Stimulated activated effector memory CD8-positive, alpha-beta T cell treated with anti-CD3 and anti-CD28 coated beads, Interleukin-12 subunit alpha, Interleukin-12 subunit beta, amount 100 ng/mL, for 72 hours (primary cell): Measurements from ENCODE around the gene SPRN.

Experiments used
- ATAC-seq: fragments of 150-1000 bp; cut with Tn5 transposase; 2 replicates; pipeline ENCODE4 v1.10.0; 2021
- DNase-seq, 2 donors: peaks; one replicate each; pipeline ENCODE4 v3.0.0; 2021 to 2022; ENCODE audit warnings: low spot score in 2 of 2
- H3K27ac Mint-ChIP-seq: one replicate; pipeline ENCODE4 v1.8.0; 2022; ENCODE audit warnings: mild to moderate bottlenecking, mixed read lengths
- H3K36me3 Mint-ChIP-seq: one replicate; pipeline ENCODE4 v1.8.0; 2022; ENCODE audit warnings: mild to moderate bottlenecking, mixed read lengths
- H3K4me1 Mint-ChIP-seq: one replicate; pipeline ENCODE4 v1.8.0; 2022; ENCODE audit warnings: mixed read lengths
- H3K4me3 Mint-ChIP-seq: one replicate; pipeline ENCODE4 v1.8.0; 2022; ENCODE audit warnings: mild to moderate bottlenecking, mixed read lengths
- H3K9me3 Mint-ChIP-seq: one replicate; pipeline ENCODE4 v1.8.0; 2022; ENCODE audit warnings: mixed read lengths

Gene SPRN

DNA sequence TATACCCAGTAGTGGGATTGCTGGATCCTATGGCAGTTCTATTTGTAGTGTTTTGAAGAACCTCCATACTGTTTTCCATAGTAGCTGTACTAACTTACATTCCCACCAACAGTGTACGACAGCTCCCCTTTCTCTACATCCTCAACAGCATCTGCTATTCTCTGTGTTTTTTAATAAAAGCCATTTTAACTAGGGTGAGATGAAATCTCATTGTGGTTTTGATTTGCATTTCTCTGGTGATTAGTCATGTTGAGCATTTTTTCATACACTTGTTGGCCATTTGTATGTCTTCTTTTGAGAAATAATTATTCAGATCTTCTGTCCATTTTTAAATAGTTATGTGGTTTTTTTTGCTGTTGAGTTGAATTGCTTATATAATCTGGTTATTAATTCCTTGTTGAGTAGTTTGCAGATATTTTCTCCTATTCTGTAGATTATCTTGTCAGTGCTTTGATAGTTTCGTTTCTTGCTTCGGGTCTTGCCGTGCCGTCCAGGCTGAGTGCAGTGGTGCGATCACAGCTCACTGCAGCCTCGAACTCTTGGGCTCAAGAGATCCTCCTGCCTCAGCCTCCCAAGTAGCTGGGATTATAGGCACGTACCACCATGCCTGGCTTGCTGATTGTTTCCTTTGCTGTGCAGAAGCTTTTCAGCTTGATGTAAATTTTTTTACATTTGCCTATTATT, 18.4 kb downstream of the SPRN start:
- Mint-ChIP-seq H3K27ac (peak overlapping the region; percentile 65), H3K36me3 (peaks cover 89% of the 10 kb centered on the region), H3K4me1 (peaks cover 61% of the 10 kb centered on the region), H3K9me3 (peaks cover 3% of the 10 kb centered on the region), H3K4me3 (peak overlapping the region; percentile 26)
- ATAC-seq (peak; percentile 47), DNase-seq (no peak)

DNA sequence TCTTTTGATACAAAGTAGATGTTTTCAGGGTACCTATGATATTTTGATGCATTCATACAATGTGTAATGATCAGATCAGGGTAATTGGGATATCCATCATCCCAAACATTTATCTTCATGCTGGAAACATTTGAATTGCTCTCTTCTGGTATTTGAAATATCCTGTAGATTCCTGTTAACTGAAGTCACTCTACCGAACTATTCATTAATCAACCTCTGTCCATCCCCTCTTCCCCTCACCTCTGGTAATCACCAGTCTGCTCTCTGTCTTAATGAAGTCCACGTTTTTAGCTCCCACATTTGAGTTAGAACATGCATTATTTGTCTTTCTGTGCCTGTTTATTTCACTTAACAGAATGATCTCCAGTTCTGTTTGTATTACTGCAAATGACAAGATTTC, 19.2 kb downstream of the SPRN start:
- ATAC-seq (no peak), DNase-seq (no peak)
- H3K4me1 Mint-ChIP-seq, result peaks cover 67% of the 10 kb centered on the region
- H3K9me3 Mint-ChIP-seq, result peaks cover 1% of the 10 kb centered on the region
- H3K27ac Mint-ChIP-seq, result no peak overlapping the region
- H3K36me3 Mint-ChIP-seq, result peaks cover 89% of the 10 kb centered on the region
- no peak overlapping the region for H3K4me3 Mint-ChIP-seq

DNA sequence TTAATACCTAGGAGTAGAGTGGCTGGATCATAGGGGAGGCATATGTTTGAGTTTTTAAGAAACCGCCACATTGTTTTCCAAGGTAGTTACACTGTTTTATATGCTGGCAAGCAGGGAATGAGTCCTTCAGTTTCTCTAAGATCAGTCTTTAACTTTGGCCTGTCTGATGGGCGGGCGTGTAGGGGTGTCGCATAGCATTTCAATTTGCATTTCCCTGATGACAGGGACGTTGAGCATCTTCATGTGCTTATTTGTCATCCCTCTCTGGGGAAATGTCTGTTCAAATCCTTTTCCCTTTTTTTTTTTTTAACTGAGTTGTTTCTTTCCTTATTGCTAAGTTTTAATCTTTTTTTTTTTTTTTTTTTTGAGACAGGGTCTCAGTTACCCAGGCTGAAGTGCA, 20.6 kb downstream of the SPRN start:
- Mint-ChIP-seq H3K4me1 (peaks cover 54% of the 10 kb centered on the region), H3K36me3 (peaks cover 89% of the 10 kb centered on the region), H3K27ac (no peak overlapping the region), H3K4me3 (no peak overlapping the region), H3K9me3 (no peaks in the 10 kb centered on the region)
- DNase-seq (no peak), ATAC-seq (no peak)

- DNase-seq, result no peak
- Mint-ChIP-seq H3K4me1 (peaks cover 50% of the 10 kb centered on the region), H3K27ac (no peak overlapping the region), H3K36me3 (peaks cover 89% of the 10 kb centered on the region), H3K4me3 (no peak overlapping the region), H3K9me3 (no peaks in the 10 kb centered on the region)
- no peak for ATAC-seq
Observed at GRCh38 chr10:133403359-133403758, 21.1 kb downstream of the SPRN start.

- peak; percentile 9 for ATAC-seq
- DNase-seq, result peak in 1 of 2 donors; percentile 43
- H3K36me3 Mint-ChIP-seq, result peaks cover 89% of the 10 kb centered on the region
Observed at GRCh38 chr10:133401981-133402725, 22.3 kb downstream of the SPRN start.

DNA sequence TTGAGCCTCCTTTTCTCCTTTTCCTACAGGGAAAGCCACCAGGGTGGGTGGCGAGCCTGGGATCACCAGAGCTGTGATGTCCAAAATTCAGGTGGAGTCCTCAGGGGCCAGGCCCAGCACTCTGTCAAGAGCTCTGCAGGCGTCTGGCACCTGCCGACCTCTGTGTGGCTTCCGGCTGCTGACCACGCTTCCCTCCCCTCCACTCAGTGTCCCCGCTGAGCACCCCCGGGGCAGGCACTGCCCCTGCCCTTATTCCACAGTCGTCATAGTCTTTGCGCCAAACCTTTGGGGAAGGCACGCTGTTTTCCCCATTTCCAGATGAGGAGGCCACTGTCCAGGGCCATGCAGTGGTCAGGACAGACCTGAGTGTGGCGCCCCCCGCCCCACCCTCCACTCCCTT, 22.9 kb downstream of the SPRN start:
- Mint-ChIP-seq H3K36me3 (peaks cover 89% of the 10 kb centered on the region), H3K4me1 (peaks cover 58% of the 10 kb centered on the region), H3K27ac (peak overlapping the region; percentile 83), H3K9me3 (no peaks in the 10 kb centered on the region), H3K4me3 (peak overlapping the region; percentile 33)
- ATAC-seq (no peak), DNase-seq (peak in 1 of 2 donors; percentile 47)

More at GRCh38 chr10:133401981-133402725, 22.3 kb downstream of the SPRN start:
- Mint-ChIP-seq H3K4me1 (peaks cover 52% of the 10 kb centered on the region), H3K27ac (peak overlapping the region; percentile 83), H3K9me3 (no peaks in the 10 kb centered on the region), H3K4me3 (no peak overlapping the region)

- peak; percentile 69 for ATAC-seq
- H3K4me1 Mint-ChIP-seq, result peaks cover 53% of the 10 kb centered on the region
Observed at GRCh38 chr10:133400624-133401424, 23.6 kb downstream of the SPRN start.

DNA sequence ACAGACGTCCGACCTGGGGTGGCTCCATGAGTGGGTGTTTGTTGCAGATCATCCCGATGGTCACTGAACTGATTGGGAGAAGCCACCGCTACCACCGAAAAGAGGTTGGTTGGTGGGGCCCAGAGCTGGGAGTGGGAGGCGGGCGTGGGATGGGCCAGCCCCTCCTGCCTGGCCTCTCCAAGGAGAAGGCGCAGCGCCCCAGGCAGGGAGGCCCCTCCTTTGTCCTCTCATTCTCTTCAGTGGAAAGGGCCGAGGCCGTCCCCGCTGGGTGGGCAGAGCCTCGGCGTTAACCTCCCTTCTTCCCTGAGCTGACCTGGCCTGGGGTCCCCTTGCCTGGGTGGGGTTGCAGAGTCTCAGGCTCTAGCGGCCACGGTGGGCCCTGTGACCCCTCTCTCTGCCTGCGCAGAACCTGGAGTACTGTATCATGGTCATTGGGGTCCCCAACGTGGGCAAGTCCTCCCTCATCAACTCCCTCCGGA, 25.3 kb downstream of the SPRN start:
- Mint-ChIP-seq H3K27ac (no peak overlapping the region), H3K4me3 (no peak overlapping the region), H3K9me3 (no peaks in the 10 kb centered on the region), H3K4me1 (peaks cover 57% of the 10 kb centered on the region), H3K36me3 (peaks cover 84% of the 10 kb centered on the region)
- DNase-seq, result peak in 1 of 2 donors; percentile 45
- no peak for ATAC-seq

More at GRCh38 chr10:133400624-133401424, 23.6 kb downstream of the SPRN start:
- H3K9me3 Mint-ChIP-seq, result no peaks in the 10 kb centered on the region
- H3K36me3 Mint-ChIP-seq, result peaks cover 86% of the 10 kb centered on the region
- peak overlapping the region; percentile 83 for H3K27ac Mint-ChIP-seq
- H3K4me3 Mint-ChIP-seq, result peak overlapping the region; percentile 33
- DNase-seq, result peak in 1 of 2 donors; percentile 53

DNA sequence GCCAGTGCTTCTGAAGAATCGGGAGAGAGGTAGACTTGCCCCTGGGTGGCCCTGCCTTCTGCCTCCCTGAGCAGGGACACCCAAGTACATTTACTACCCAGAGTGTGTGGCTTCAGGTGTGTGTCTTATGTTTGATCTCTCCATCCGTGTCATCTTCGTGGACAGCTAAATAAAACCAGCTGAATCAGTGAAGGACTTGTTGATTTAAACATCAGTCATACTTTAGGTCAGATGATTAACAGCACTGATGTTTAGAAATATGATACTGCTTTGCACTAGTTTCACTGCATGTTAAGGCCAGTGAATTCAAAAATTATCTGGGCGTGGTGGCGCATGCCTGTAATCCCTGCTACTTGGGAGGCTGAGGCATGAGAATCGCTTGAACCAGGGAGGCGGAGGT, 26.5 kb downstream of the SPRN start:
- no peak overlapping the region for H3K4me3 Mint-ChIP-seq
- ATAC-seq (no peak), DNase-seq (peak in 1 of 2 donors; percentile 40)
- no peaks in the 10 kb centered on the region for H3K9me3 Mint-ChIP-seq
- H3K36me3 Mint-ChIP-seq, result peaks cover 72% of the 10 kb centered on the region
- peak overlapping the region; percentile 40 for H3K27ac Mint-ChIP-seq
- H3K4me1 Mint-ChIP-seq, result peaks cover 51% of the 10 kb centered on the region

- H3K4me3 Mint-ChIP-seq, result peak overlapping the region; percentile 94
- no peaks in the 10 kb centered on the region for H3K9me3 Mint-ChIP-seq
- ATAC-seq, result no peak
- peaks cover 47% of the 10 kb centered on the region for H3K4me1 Mint-ChIP-seq
- peak in 1 of 2 donors; percentile 46 for DNase-seq
- H3K27ac Mint-ChIP-seq, result peak overlapping the region; percentile 76
- peaks cover 72% of the 10 kb centered on the region for H3K36me3 Mint-ChIP-seq
Observed at GRCh38 chr10:133396035-133396624, 28.3 kb downstream of the SPRN start.

DNA sequence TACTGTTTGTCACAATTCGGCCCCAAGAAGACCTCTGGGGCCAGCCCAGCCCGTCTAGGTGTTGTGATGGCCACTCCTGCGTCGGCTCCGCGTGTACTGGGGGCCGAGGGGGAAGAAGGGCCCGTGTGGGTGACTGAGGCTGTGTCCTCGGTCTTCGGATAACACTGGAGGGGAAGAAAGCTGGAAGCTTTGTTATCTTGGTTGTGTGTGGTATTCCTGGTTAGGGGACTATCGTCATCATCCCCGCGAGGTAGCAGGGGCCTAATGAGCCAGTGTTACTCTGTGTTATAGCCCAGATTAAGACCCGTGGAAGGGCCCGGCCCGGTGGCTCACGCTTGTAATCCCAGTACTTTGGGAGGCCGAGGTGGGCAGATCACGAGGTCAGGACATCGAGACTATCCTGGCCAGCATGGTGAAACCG, 29.6 kb downstream of the SPRN start:
- H3K4me1 Mint-ChIP-seq, result peaks cover 50% of the 10 kb centered on the region
- H3K36me3 Mint-ChIP-seq, result peaks cover 65% of the 10 kb centered on the region
- ATAC-seq, result no peak
- H3K4me3 Mint-ChIP-seq, result peak overlapping the region; percentile 94
- no peak for DNase-seq
- H3K27ac Mint-ChIP-seq, result peak overlapping the region; percentile 96
- H3K9me3 Mint-ChIP-seq, result no peaks in the 10 kb centered on the region

DNA sequence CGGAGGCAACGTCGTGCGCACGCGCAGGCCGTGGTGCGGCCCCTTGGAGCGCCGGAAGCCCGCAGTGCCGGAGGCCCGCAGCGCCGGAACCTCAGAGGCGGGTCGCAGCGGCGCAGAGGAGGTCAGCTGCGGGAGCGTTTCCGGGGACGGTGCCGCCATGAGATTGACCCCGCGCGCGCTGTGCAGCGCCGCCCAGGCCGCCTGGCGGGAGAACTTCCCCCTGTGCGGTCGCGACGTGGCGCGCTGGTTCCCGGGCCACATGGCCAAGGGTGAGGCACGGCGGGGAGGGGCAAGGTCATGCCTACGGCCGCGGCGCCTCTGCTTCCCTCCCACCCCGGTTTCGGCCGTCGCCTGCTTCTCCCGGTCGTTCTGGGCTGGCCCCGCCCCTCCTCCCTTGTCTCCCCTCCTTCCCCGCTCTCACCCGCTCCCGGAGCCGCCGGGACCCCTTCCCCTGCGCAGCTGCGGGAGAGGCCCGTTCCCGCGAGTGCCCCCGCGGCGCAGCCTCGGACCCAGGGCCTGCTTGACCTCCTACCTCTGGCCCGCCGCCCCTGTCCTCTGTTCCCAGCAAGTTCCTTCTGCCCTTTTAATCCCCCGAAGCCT, 30.3 kb downstream of the SPRN start, which contains the start of gene MTG1:
TSS of gene MTG1 (plus strand) at position 94 of the 600 bp plus-strand sequence. CDS start at position 158, 64 bp downstream.
- Mint-ChIP-seq H3K9me3 (no peaks in the 10 kb centered on the region), H3K27ac (peak within 1 kb of the TSS; percentile 96), H3K36me3 (peaks cover 58% of the 10 kb centered on the region), H3K4me3 (peak within 1 kb of the TSS; percentile 94), H3K4me1 (peaks cover 54% of the 10 kb centered on the region)
- DNase-seq (peak; percentile 96 to 99), ATAC-seq (peak; percentile 79)

DNA sequence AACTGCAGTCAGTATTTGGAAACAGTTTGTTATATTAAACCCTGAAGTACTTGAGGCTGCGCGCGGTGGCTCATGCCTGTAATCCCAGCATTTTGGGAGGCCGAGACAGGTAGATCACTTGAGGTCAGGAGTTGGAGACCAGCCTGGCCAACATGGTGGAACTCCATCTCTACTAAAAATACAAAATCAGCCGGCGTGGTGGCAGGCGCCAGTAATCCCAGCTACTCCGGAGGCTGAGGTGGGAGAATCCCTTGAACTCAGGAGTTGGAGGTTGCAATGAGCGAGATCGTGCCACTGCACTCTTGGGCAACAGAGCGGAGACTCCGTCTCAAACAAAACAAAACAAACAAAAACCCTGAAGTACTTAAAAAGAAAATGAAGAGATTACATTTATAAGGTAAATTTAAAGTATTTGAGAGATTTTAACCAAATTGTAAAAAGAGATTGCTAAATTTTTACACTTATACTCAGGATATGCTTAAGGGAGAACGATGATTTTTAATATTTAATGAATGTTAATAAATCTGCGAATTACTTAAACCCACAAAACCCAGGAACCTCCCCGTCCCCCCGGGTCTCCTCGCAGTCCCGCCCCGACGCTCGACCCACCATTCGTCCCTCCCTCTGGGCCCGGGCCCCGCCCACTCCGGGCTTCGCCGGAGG, 30.9 kb downstream of the SPRN start:
- H3K27ac Mint-ChIP-seq, result peak overlapping the region; percentile 26
- H3K36me3 Mint-ChIP-seq, result peaks cover 52% of the 10 kb centered on the region
- no peaks in the 10 kb centered on the region for H3K9me3 Mint-ChIP-seq
- DNase-seq (peak in 1 of 2 donors; percentile 49), ATAC-seq (no peak)
- H3K4me1 Mint-ChIP-seq, result peaks cover 60% of the 10 kb centered on the region
- peak overlapping the region; percentile 94 for H3K4me3 Mint-ChIP-seq
